GM18861 (cell line): ENCODE measurements around the gene TANC1.
"Not testable (repeated sequence)": the region's sequence is repeated elsewhere in the genome, so short reads cannot be mapped to it uniquely, and the experiment has no call there.

Source experiments
- ATAC-seq: cut with Tn5 transposase; IDR thresholded peaks from one replicate; pipeline ENCODE4 v1.9.1; 2021; ENCODE audit not compliant: unreplicated experiment

TANC1 gene

DNA sequence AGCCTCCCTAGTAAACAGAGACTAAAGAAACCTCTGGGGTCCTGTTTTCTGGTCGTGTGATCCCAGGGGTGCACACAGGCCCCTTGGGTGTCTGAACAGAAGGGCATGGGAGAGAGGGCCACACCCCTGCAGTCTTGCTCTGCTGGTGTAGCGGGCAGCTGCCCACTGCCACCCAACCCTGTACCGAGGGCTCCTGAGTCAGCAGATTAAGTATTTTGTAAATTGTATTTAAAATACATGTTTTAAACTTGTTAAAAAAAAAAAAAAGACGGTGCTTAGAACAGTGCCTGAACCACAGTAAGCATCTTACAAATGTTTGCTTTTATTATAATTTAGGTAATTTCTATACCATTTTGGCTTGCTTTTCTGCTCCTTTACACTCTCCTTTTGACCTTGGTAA is 113.7 kb downstream of the TANC1 start:
- ATAC-seq: no peak

DNA sequence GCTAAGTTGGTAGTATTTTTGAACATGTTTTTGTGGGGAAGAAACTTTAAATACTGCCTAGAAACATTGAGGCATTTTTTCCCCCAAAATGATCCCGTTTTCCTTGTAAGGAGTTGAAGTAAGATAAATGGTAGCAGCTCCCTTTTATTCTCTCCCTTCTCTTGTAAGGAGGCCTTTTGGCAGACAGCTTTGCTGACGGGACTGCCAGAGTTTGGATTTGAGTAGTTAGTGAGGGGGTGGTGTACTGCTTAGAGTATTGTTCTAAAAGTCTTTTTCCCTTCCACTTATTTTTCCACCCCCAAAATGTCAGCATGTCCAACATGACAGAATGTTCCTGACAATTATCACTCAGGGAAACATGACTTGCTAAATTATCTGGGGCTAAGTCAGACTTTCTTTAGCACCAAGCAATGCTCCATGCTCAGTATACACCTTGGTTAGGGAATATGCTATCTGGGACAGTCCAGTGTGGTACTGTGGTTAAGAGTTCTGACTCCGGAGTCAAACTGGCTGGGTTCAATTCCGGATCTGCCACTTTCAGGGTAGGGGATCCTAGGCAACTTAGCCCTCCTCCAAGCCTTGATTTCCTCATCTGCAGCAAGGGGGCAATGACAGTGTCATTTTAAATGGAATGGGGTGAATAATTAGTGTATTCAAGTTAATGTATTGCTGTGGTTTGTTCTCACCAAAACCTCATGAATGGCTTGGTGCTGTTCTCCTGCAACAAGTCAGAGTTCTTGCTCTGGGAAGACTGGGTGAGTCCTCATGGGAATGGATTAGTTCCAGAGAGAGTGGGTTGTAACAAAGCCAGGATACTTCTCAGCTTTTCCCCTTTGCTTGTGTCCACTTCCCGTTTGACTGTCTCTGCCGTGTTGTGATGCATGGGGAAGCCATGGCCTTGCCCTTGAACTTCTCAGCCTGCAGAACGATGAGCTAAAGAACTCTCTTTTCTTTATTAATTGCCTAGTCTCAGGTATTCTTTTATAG is 116.2 kb downstream of the TANC1 start:
- ATAC-seq: no peak

DNA sequence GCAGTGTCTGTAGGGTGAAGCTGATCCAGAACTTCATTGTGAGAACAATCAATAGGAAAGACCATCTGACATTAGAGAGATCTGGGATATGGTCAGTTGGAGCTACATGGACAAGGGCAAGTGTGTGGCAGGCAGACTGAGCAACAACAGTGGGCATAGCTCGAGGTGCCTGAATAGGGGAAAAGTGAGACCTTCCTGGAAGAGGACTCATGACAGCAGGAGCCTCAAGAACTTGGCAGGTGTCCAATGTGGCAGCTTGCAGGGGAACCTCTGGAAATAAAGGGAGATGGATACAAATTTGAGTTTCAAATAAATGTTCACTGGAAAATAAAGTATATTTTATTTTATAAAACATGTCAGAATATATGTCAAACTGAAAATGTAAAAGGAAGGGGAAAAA is 117.9 kb downstream of the TANC1 start:
- no peak for ATAC-seq

- no peak for ATAC-seq
Measured at GRCh38 chr2:159086826-159087225, 118.4 kb downstream of the TANC1 start.

DNA sequence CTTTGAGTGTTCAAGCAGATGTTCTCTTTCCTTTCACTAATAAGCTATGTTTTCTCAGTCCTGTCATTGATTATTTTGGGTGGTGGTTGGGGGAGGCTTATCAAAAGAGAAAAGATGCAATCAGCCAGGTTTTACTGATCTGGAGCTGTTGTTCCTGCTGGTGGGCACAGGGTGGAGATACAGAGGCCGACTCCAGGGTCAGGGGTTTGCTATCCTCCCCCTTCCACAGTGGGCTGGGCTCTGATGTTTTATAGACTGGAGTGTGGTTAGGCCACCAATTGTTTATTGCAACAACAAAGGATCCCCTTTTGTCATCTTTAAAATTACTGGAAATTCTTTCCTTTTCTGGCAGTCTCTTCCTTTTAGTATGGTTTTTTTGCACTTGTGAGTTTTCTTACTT is 120.5 kb downstream of the TANC1 start:
- no peak for ATAC-seq

GRCh38 chr2:159089543-159089942 is 121.1 kb downstream of the TANC1 start:
- ATAC-seq: no peak

GRCh38 chr2:159090514-159091201 is 122.2 kb downstream of the TANC1 start:
- no peak for ATAC-seq

- ATAC-seq: no peak
Measured at GRCh38 chr2:159091381-159091780, 122.9 kb downstream of the TANC1 start.

GRCh38 chr2:159091976-159092375 is 123.5 kb downstream of the TANC1 start:
- peak; percentile 52 for ATAC-seq

DNA sequence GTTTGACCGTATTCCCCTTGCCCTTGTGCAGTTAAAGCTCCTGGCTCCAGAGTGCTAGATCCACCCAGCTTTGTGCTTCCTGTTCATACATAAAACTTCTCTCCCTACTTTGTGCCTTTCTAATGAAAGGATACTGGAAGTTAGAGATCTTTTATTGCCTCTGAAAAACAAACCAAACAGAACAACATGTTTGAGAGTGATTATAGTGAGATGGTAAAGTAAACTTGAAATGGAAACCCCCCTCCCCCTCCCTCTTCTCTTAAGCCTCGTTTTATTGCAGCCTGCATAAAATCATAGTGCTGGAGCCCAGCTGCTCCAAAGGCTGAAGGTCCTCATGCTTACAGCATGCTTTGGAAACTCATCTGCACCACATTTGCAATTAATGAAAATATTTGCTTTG is 125.1 kb downstream of the TANC1 start:
- no peak for ATAC-seq

GRCh38 chr2:159094173-159094737 is 125.8 kb downstream of the TANC1 start:
- no peak for ATAC-seq

- ATAC-seq: no peak
Measured at GRCh38 chr2:159095813-159096212, 127.4 kb downstream of the TANC1 start.

DNA sequence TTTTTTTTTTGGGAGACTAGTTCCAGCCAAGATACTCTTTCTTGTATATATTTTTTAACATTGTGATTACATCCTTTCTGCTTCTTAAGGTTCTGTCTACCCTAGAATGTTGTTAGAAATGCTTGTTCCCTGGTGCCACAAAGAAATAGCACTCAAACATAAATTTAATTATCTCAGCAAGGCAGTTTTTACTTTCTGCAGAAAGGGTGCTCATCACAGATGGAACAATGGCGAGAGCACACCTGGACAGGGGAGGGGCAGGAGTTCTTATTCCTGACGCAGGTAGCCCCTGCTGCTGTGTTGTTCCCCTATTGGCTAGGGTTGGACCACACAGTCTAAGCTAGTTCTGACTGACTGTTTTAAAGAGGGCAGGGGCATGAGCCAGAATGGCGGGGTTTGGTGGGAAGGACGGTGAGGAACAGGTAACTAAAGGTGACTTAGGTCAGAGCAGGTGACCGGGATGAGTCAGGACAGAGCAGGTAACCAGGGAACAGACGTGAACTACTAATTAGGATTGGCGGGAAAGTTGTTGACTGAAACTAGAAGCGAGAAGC is 127.9 kb downstream of the TANC1 start:
- not testable (repeated sequence) for ATAC-seq

DNA sequence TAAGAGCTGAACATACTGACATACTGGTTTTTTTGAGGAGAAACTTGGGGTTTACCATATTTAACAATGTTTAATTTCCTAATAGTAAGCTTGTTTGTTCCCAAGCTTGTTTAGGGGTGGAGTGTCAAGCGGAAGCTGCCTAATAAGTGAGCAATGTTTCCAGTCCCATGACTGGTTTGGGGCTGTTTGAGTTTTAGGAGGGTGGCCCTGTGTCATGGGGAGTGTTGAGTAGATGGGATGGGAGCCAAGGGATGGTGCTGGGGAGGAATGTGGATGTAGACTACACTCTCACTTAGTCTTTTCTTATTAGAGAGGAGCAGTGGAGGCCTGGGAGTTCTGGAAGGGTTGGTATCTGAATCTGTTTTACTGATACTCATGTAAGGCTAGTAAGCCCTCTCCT is 128.5 kb downstream of the TANC1 start:
- no peak for ATAC-seq

DNA sequence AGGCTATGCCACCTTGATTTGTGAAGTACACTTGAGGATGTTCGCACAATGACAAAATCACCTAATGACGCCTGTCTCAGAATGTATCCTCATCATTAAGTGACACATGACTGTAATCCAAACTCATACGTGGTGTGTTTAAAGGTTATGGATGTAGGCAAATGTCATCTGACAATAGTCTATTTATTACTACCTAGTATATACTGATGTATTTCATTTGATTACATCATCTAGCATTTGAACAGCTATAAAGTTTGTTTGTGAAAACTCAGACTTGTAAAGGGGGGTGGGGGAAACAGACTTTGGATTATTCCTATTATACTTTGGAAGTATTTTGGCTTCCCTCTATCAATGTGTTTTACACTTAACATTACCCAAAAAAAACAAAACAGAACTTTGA is 129.9 kb downstream of the TANC1 start:
- no peak for ATAC-seq

DNA sequence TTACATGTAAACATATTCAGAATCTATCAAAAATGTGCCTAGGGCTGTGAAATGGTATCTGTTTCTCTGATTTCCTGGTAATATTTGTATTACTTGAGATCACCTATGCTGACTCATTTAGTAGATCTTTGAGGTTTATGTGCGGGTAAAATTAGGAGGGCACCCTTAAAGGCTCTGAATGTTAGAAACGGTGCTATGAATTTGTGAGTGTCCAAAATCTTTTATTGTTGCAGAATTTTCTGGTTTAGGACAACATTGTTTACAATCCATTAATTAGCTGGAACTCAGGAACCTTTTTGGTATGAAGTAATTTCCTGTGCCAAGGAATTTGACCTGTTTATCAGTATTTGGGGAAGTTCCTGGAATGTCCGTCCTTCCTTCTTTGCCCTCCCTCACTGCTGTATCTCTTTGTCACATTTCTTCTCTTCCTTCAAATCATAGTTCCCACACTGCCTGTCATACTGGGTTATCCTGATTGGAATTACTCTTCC is 130.5 kb downstream of the TANC1 start:
- no peak for ATAC-seq

GRCh38 chr2:159101755-159102489 is 133.5 kb downstream of the TANC1 start:
- no peak for ATAC-seq

- ATAC-seq: no peak
Measured at GRCh38 chr2:159103411-159103810, 135.0 kb downstream of the TANC1 start.

DNA sequence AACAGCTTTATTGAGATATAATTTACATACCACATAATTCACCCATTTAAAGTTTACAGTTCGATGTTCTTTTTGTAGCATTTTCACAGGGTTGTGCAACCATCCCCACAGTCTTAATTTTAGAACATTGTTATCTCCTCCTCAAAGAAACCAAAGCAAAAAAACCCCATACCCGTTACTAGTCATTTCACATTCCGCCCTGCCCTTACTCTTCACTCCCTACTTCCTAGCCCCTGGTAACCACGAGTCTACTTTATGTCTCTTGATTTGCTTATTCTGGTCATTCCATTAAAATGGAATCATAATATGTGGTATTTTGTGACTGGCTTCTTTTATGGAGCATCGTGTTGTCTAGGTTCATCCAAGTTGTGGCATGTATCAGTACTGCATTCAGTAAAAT is 137.7 kb downstream of the TANC1 start:
- ATAC-seq: no peak

- ATAC-seq: no peak
Measured at GRCh38 chr2:159108181-159108893, 139.9 kb downstream of the TANC1 start.
